NB4 (cell line): ENCODE data around the gene IFITM1.

Experiments used
- CTCF ChIP-seq: IDR thresholded peaks from one replicate; pipeline ENCODE4 v1.5.1; 2012; ENCODE audit warnings: low read depth, low read length
- MAX ChIP-seq: IDR thresholded peaks from 2 replicates; pipeline ENCODE4 v1.6.1; 2011; ENCODE audit warnings: low read depth, low read length
- POLR2A ChIP-seq: IDR thresholded peaks from 2 replicates; pipeline ENCODE4 v1.6.1; 2011; ENCODE audit warnings: mild to moderate bottlenecking; ENCODE audit not compliant: insufficient read length; ENCODE audit errors: extremely low read depth

GRCh38 chr11:299081-299891, 14.6 kb upstream of the IFITM1 start, which contains the start of gene IFITM5:
- TF ChIP-seq MAX (no peak), CTCF (no peak), POLR2A (no peak)
